KBM-7 (cell line): ENCODE data around the gene CAMK2D.
A peak's percentile ranks its signal among the peaks of the same experiment; 100 is the strongest.

Source experiments
- DNase-seq: peaks from one replicate; pipeline ENCODE4 v3.0.0-alpha.2; 2015
- in situ Hi-C: fragments of 300-500 bp; cut with MboI; formaldehyde crosslinking; loops from 2 replicates; pipeline ENCODE4 v1.14.3; 2020; ENCODE audit warnings: low sequenced_read_pairs, low pct_unique_long_range_greater_than_20kb, mixed read lengths

Gene CAMK2D

GRCh38 chr4:113444386-113444785, 317.2 kb downstream of the CAMK2D start:
- in situ Hi-C loops = no loop called here
- DNase-seq = no peak

- in situ Hi-C loops = no loop called here
- no peak for DNase-seq
These were observed 318.7 kb downstream of the CAMK2D start for GRCh38 chr4:113442826-113443225.

- no peak for DNase-seq
- in situ Hi-C loops = no loop called here
These were observed 321.2 kb downstream of the CAMK2D start for GRCh38 chr4:113440371-113440770.

GRCh38 chr4:113438596-113438995, 322.9 kb downstream of the CAMK2D start:
- in situ Hi-C loops = no loop called here
- DNase-seq = no peak

GRCh38 chr4:113437129-113437528, 324.4 kb downstream of the CAMK2D start:
- in situ Hi-C loops = no loop called here
- DNase-seq = no peak

GRCh38 chr4:113436360-113436759, 325.2 kb downstream of the CAMK2D start:
- DNase-seq = peak; percentile 3
- in situ Hi-C loops = no loop called here

GRCh38 chr4:113435893-113436292, 325.6 kb downstream of the CAMK2D start:
- in situ Hi-C loops = no loop called here
- no peak for DNase-seq

- DNase-seq = no peak
- in situ Hi-C loops = no loop called here
These were observed 327.3 kb downstream of the CAMK2D start for GRCh38 chr4:113434247-113434587.

- no peak for DNase-seq
These were observed 327.8 kb downstream of the CAMK2D start for GRCh38 chr4:113433536-113434246.

GRCh38 chr4:113433116-113433515, 328.4 kb downstream of the CAMK2D start:
- no peak for DNase-seq
- in situ Hi-C loops = no loop called here

More at GRCh38 chr4:113433536-113434246, 327.8 kb downstream of the CAMK2D start:
- in situ Hi-C loops = no loop called here

GRCh38 chr4:113423631-113424030, 337.9 kb downstream of the CAMK2D start:
- in situ Hi-C loops = no loop called here
- no peak for DNase-seq

- in situ Hi-C loops = no loop called here
- no peak for DNase-seq
These were observed 340.6 kb downstream of the CAMK2D start for GRCh38 chr4:113420938-113421337.

- in situ Hi-C loops = no loop called here
- no peak for DNase-seq
These were observed 341.9 kb downstream of the CAMK2D start for GRCh38 chr4:113419631-113420030.

- in situ Hi-C loops = no loop called here
- DNase-seq = no peak
These were observed 350.0 kb downstream of the CAMK2D start for GRCh38 chr4:113411496-113411938.

- DNase-seq = no peak
- in situ Hi-C loops = no loop called here
These were observed 350.9 kb downstream of the CAMK2D start for GRCh38 chr4:113410686-113411085.

GRCh38 chr4:113409181-113409580, 352.4 kb downstream of the CAMK2D start:
- in situ Hi-C loops = no loop called here
- DNase-seq = no peak

- in situ Hi-C loops = no loop called here
These were observed 354.1 kb downstream of the CAMK2D start for GRCh38 chr4:113407409-113407808.

GRCh38 chr4:113406723-113407016, 354.9 kb downstream of the CAMK2D start:
- no peak for DNase-seq
- in situ Hi-C loops = no loop called here

More at GRCh38 chr4:113407409-113407808, 354.1 kb downstream of the CAMK2D start:
- DNase-seq = no peak

- no peak for DNase-seq
- in situ Hi-C loops = no loop called here
These were observed 355.4 kb downstream of the CAMK2D start for GRCh38 chr4:113405874-113406722.

GRCh38 chr4:113404841-113405240, 356.7 kb downstream of the CAMK2D start:
- in situ Hi-C loops = no loop called here
- DNase-seq = no peak

GRCh38 chr4:113404167-113404571, 357.4 kb downstream of the CAMK2D start:
- in situ Hi-C loops = no loop called here
- no peak for DNase-seq
